Measurements from ENCODE around the gene SUFU.

Gene SUFU

GRCh38 chr10:102593074-102593803 lies 89.5 kb downstream of the SUFU start:
- in situ Hi-C loops (cut with MboI; ENCODE audit: low sequenced_read_pairs): loop anchor here (5.0 kb wide), 1 partner anchor 86 kb away; no protein-coding TSS in a partner anchor

- in situ Hi-C loops (cut with MboI; ENCODE audit: low sequenced_read_pairs): loop anchor here (5.0 kb wide), 1 partner anchor 86 kb away; no protein-coding TSS in a partner anchor
These were observed 90.0 kb downstream of the SUFU start for GRCh38 chr10:102593804-102594079.

GRCh38 chr10:102595293-102595692 lies 91.5 kb downstream of the SUFU start:
- in situ Hi-C loops (cut with MboI; ENCODE audit: low sequenced_read_pairs): no loop called here

- in situ Hi-C loops (cut with MboI; ENCODE audit: low sequenced_read_pairs): no loop called here
These were observed 92.1 kb downstream of the SUFU start for GRCh38 chr10:102595897-102596296.

- in situ Hi-C loops (cut with MboI; ENCODE audit: low sequenced_read_pairs): no loop called here
These were observed 92.8 kb downstream of the SUFU start for GRCh38 chr10:102596506-102596971.

- in situ Hi-C loops (cut with MboI; ENCODE audit: low sequenced_read_pairs): no loop called here
These were observed 93.6 kb downstream of the SUFU start for GRCh38 chr10:102597131-102597991.

- in situ Hi-C loops (cut with MboI; ENCODE audit: low sequenced_read_pairs): no loop called here
These were observed 94.5 kb downstream of the SUFU start for GRCh38 chr10:102598243-102598642.

- in situ Hi-C loops (cut with MboI; ENCODE audit: low sequenced_read_pairs): no loop called here
These were observed 96.0 kb downstream of the SUFU start for GRCh38 chr10:102599565-102600327.

GRCh38 chr10:102600816-102601215 lies 97.0 kb downstream of the SUFU start:
- in situ Hi-C loops (cut with MboI; ENCODE audit: low sequenced_read_pairs): no loop called here

- in situ Hi-C loops (cut with MboI; ENCODE audit: low sequenced_read_pairs): no loop called here
These were observed 97.9 kb downstream of the SUFU start for GRCh38 chr10:102601639-102602038.

GRCh38 chr10:102602272-102603045 lies 98.7 kb downstream of the SUFU start:
- in situ Hi-C loops (cut with MboI; ENCODE audit: low sequenced_read_pairs): no loop called here

GRCh38 chr10:102603946-102604345 lies 100.2 kb downstream of the SUFU start:
- in situ Hi-C loops (cut with MboI; ENCODE audit: low sequenced_read_pairs): no loop called here

GRCh38 chr10:102604439-102604841 lies 100.7 kb downstream of the SUFU start:
- in situ Hi-C loops (cut with MboI; ENCODE audit: low sequenced_read_pairs): no loop called here

- in situ Hi-C loops (cut with MboI; ENCODE audit: low sequenced_read_pairs): no loop called here
These were observed 101.9 kb downstream of the SUFU start for GRCh38 chr10:102605712-102606111.

- in situ Hi-C loops (cut with MboI; ENCODE audit: low sequenced_read_pairs): no loop called here
These were observed 104.7 kb downstream of the SUFU start for GRCh38 chr10:102608487-102608886.

GRCh38 chr10:102610441-102610887 lies 106.7 kb downstream of the SUFU start:
- in situ Hi-C loops (cut with MboI; ENCODE audit: low sequenced_read_pairs): no loop called here

GRCh38 chr10:102611514-102612087 lies 107.8 kb downstream of the SUFU start:
- in situ Hi-C loops (cut with MboI; ENCODE audit: low sequenced_read_pairs): no loop called here

- in situ Hi-C loops (cut with MboI; ENCODE audit: low sequenced_read_pairs): no loop called here
These were observed 109.1 kb downstream of the SUFU start for GRCh38 chr10:102612964-102613275.

- in situ Hi-C loops (cut with MboI; ENCODE audit: low sequenced_read_pairs): no loop called here
These were observed 109.5 kb downstream of the SUFU start for GRCh38 chr10:102613286-102613685.

- in situ Hi-C loops (cut with MboI; ENCODE audit: low sequenced_read_pairs): no loop called here
These were observed 110.0 kb downstream of the SUFU start for GRCh38 chr10:102613785-102614184.
